OCI-LY3 (cell line): Measurements from ENCODE around the gene RPS28.
"Not testable (repeated sequence)": the region's sequence is repeated elsewhere in the genome, so short reads cannot be mapped to it uniquely, and the experiment has no call there.

Experiments used
- H2AFZ ChIP-seq: fragments of 200-600, 300-600 bp; shearing (Covaris generic); 2 replicates; pipeline ENCODE4 v1.6.0; 2014; ENCODE audit warnings: antibody characterized with exemption, low read depth, low read length
- H3K27ac ChIP-seq: fragments of 200-600, 300-600 bp; sonication (generic); 2 replicates; pipeline ENCODE4 v1.5.1; 2014; ENCODE audit warnings: mild to moderate bottlenecking, low read length, moderate library complexity, mixed read lengths
- H3K27me3 ChIP-seq: fragments of 200-600, 300-600 bp; sonication (generic); 2 replicates; pipeline ENCODE4 v1.6.1; 2014; ENCODE audit warnings: low read depth, low read length, mixed read lengths
- H3K36me3 ChIP-seq: fragments of 200-600, 300-600 bp; sonication (generic); replicated peaks from 2 replicates; pipeline ENCODE3; 2014; ENCODE audit warnings: low read depth, low read length, mixed read lengths
- H3K4me1 ChIP-seq: fragments of 300-600, 200-600 bp; sonication (generic); 2 replicates; pipeline ENCODE4 v1.6.1; 2014; ENCODE audit warnings: low read length, mixed read lengths
- H3K4me2 ChIP-seq: fragments of 200-600, 300-600 bp; sonication (generic); 2 replicates; pipeline ENCODE4 v1.6.1; 2014; ENCODE audit warnings: low read length, mixed read lengths
- H3K4me3 ChIP-seq: fragments of 300-600, 200-600 bp; sonication (generic); 2 replicates; pipeline ENCODE4 v1.5.1; 2014; ENCODE audit warnings: antibody characterized with exemption, mild to moderate bottlenecking, low read length, moderate library complexity
- H3K79me2 ChIP-seq: fragments of 300-600, 200-600 bp; shearing (Covaris generic); 2 replicates; pipeline ENCODE4 v1.6.1; 2014; ENCODE audit warnings: mild to moderate bottlenecking, low read length, mixed read lengths
- H3K9ac ChIP-seq: fragments of 300-600, 200-600 bp; shearing (Covaris generic); 2 replicates; pipeline ENCODE4 v1.6.0; 2014; ENCODE audit warnings: mild to moderate bottlenecking, low read length, moderate library complexity
- H3K9me3 ChIP-seq: fragments of 200-600, 300-600 bp; shearing (Covaris generic); 2 replicates; pipeline ENCODE4 v1.6.1; 2014; ENCODE audit warnings: low read length, mixed read lengths; ENCODE audit not compliant: insufficient read depth
- H4K20me1 ChIP-seq: fragments of 200-600, 300-600 bp; sonication (generic); 2 replicates; pipeline ENCODE4 v1.6.1; 2016; ENCODE audit warnings: low read length, mixed read lengths; ENCODE audit not compliant: insufficient read depth
- CTCF ChIP-seq: fragments of 200-600, 300-600 bp; sonication (generic); IDR thresholded peaks from 2 replicates; pipeline ENCODE4 v1.5.1; 2014; ENCODE audit warnings: antibody characterized with exemption, low read length, low read depth
- EZH2phosphoT487 ChIP-seq: fragments of 200-600 bp; shearing (Covaris generic); IDR thresholded peaks from 2 replicates; pipeline ENCODE4 v1.6.1; 2018; ENCODE audit warnings: antibody characterized with exemption, mixed run types, low read depth

Gene RPS28

DNA sequence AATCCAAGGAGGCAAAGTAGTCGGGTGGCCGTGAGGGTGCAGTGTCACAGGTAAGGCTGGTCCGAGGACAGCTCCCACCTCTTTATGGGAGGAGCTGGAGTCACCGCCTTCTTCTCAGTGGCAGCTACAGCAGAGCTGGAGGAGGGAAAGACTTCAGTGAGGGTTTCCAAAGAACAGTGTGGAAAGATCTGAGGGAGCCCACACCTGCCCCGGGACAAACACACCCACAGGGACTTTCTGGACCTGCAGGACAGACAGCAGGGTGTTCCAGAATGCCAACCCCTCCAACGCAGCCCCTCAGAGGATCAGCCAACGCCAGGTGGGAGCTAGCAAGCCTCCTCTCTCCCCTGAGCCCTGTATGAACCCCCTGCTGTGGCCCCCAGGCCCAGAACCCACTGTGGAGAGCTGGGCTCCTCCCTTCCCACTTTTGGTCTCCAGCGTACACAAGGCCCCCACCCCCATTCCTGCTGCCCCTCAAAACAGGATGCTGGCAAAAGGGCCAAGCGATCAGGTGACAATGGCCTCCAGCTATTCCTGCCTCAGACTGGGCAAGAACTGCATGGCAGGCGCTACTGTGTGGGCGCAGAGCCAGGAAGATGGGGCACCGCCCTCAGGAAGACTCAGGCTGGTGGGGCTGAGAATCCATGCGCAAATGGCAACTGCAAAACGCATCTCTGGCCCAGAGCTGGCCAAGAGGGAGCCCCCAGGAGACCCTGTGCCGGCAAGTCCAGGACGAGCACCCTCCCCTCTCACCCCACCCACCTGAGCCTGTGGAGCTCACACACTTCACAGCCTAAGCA lies 9.6 kb upstream of the RPS28 start:
- Histone ChIP-seq H3K79me2 (peaks cover 15% of the 10 kb centered on the region), H4K20me1 (no peaks in the 10 kb centered on the region), H2AFZ (no peak overlapping the region), H3K9ac (no peak overlapping the region), H3K4me2 (no peak overlapping the region), H3K36me3 (peaks cover 35% of the 10 kb centered on the region), H3K9me3 (no peaks in the 10 kb centered on the region), H3K4me1 (peaks cover 14% of the 10 kb centered on the region), H3K27ac (no peak overlapping the region), H3K27me3 (no peaks in the 10 kb centered on the region), H3K4me3 (no peak overlapping the region)
- TF ChIP-seq CTCF: no peak
- no peak for TF ChIP-seq EZH2phosphoT487

DNA sequence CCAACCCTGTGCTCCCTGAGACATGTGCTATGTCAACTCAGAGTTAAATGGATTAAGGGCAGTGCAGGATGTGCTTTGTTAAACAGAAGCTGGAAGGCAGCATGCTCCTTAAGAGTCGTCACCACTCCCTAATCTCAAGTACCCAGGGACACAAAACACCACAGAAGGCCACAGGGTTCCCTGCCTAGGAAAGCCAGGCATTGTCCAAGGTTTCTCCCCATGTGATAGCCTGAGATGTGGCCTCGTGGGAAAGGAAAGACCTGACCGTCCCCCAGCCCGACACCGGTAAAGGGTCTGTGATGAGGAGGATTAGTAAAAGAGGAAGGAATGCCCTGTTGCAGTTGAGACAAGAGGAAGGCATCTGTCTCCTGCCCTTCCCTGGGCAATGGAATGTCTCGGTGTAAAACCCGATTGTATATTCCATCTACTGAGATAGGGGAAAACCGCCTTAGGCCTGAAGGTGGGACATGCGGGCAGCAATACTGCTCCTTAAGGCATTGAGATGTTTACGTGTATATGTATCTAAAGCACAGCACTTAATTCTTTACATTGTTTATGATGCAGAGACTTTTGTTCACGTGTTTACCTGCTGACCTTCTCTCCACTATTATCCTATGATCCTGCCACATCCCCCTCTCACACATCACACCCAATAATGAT lies 6.2 kb upstream of the RPS28 start:
- H3K79me2 ChIP-seq: peaks cover 23% of the 10 kb centered on the region

GRCh38 chr19:8316351-8317125 lies 4.8 kb upstream of the RPS28 start:
- Histone ChIP-seq H3K9ac (no peak overlapping the region), H3K4me3 (no peak overlapping the region), H3K9me3 (no peaks in the 10 kb centered on the region), H3K4me1 (peaks cover 9% of the 10 kb centered on the region), H3K27ac (no peak overlapping the region), H3K36me3 (peaks cover 25% of the 10 kb centered on the region), H2AFZ (no peak overlapping the region), H4K20me1 (no peaks in the 10 kb centered on the region), H3K79me2 (peaks cover 37% of the 10 kb centered on the region), H3K4me2 (no peak overlapping the region), H3K27me3 (no peaks in the 10 kb centered on the region)
- TF ChIP-seq EZH2phosphoT487 (no peak), CTCF (no peak)

More for the DNA sequence above, 6.2 kb upstream of the RPS28 start:
- not testable (repeated sequence) for H3K9ac ChIP-seq, H3K27me3 ChIP-seq, H2AFZ ChIP-seq, H3K9me3 ChIP-seq, H3K4me3 ChIP-seq, H4K20me1 ChIP-seq, H3K27ac ChIP-seq, H3K4me2 ChIP-seq
- H3K36me3 ChIP-seq: peaks cover 37% of the 10 kb centered on the region
- peaks cover 10% of the 10 kb centered on the region for H3K4me1 ChIP-seq

GRCh38 chr19:8318835-8319234 lies 2.5 kb upstream of the RPS28 start:
- peaks cover 20% of the 10 kb centered on the region for H3K4me1 ChIP-seq
- not testable (repeated sequence) for H3K4me3 ChIP-seq, H3K27ac ChIP-seq, H3K9me3 ChIP-seq, H2AFZ ChIP-seq, H3K4me2 ChIP-seq, H3K27me3 ChIP-seq, H3K9ac ChIP-seq
- H3K36me3 ChIP-seq: peaks cover 35% of the 10 kb centered on the region
- H3K79me2 ChIP-seq: peaks cover 57% of the 10 kb centered on the region
- H4K20me1 ChIP-seq: peaks cover 15% of the 10 kb centered on the region
